ENCODE measurements around the gene VASH1. TPM values are rescaled to one million over a fixed set of nuclear protein-coding genes. Genes with fewer than 3 reads are reported as not detected.

VASH1 gene
- polyA plus RNA-seq, 1 of the 3 experiments (the other 2 are of a cell fraction): 4.9 TPM

DNA sequence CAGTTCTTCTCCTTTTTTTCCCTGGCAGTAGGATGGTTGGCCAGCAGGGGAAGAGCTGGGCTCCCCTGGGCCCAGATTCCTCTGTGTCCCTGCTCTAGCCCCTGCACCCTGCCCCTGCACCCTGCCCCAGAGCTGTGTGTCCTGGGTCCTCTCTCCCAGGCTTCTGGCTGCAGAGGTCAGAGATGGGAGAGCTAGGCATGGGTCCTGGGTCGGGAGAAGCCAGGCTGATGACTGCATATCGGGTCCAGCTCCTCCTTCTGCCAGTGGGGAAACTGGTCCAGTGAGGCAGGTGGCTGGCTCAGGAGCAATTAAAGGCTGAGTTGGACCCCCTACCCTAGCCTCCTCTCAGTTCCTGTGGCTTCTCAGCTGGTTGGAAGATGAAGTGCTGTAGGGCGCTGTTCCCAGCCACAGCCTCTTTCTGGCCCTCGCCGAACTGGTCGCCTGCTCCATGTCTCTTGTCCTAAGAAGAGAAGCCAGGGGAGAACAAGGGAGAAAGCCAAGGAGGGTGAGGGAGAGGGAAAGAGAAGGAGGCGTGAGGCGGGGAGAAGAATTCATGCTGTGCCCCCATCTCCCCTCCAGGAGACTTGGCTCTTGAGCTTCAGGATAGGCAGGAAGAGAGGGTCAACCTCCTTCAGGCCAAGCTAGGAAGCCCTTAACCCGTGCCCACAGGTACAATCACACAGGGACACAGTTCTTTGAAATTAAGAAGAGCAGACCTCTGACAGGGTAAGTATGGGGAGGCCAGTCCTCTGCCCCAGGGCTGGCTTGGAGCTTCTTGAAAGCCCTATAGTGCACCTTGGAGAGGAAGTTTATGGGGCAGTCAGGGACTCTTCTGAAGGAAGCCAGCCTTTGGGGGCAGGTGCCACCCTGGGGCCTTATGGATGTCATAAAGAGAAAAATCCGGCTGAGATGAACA, 9.5 kb downstream of the VASH1 start:
- TF ChIP-seq MEF2A (IDR thresholded peaks at IDR 0.05; ENCODE audit: borderline replicate concordance, low read depth) (no peak), POLR2AphosphoS5 (IDR thresholded peaks at IDR 0.05; ENCODE audit: low read depth, low read length) (no peak), FOXJ3 (CRISPR knock-in tag; IDR thresholded peaks at IDR 0.05) (no peak), CHD2 (IDR thresholded peaks at IDR 0.05; ENCODE audit: low read length, partially characterized antibody) (no peak), RCOR1 (IDR thresholded peaks at IDR 0.05; ENCODE audit: low read length) (no peak), JUND (IDR thresholded peaks at IDR 0.05) (no peak), GABPA (IDR thresholded peaks at IDR 0.05; ENCODE audit: low read depth) (no peak), EZH2phosphoT487 (IDR thresholded peaks at IDR 0.05; ENCODE audit: borderline replicate concordance, low read depth) (no peak), NRF1 (IDR thresholded peaks at IDR 0.05; ENCODE audit: low read depth, low read length) (no peak), RXRA (IDR thresholded peaks at IDR 0.05; ENCODE audit: borderline replicate concordance, low read depth) (no peak), TEAD4 (IDR thresholded peaks at IDR 0.05; ENCODE audit: borderline replicate concordance, insufficient read depth) (no peak)
- TF ChIP-seq, protein P1, sequence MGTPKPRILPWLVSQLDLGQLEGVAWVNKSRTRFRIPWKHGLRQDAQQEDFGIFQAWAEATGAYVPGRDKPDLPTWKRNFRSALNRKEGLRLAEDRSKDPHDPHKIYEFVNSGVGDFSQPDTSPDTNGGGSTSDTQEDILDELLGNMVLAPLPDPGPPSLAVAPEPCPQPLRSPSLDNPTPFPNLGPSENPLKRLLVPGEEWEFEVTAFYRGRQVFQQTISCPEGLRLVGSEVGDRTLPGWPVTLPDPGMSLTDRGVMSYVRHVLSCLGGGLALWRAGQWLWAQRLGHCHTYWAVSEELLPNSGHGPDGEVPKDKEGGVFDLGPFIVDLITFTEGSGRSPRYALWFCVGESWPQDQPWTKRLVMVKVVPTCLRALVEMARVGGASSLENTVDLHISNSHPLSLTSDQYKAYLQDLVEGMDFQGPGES (IDR thresholded peaks at IDR 0.05; ENCODE audit: low read depth, low read length): no peak
- TF ChIP-seq, protein P2, sequence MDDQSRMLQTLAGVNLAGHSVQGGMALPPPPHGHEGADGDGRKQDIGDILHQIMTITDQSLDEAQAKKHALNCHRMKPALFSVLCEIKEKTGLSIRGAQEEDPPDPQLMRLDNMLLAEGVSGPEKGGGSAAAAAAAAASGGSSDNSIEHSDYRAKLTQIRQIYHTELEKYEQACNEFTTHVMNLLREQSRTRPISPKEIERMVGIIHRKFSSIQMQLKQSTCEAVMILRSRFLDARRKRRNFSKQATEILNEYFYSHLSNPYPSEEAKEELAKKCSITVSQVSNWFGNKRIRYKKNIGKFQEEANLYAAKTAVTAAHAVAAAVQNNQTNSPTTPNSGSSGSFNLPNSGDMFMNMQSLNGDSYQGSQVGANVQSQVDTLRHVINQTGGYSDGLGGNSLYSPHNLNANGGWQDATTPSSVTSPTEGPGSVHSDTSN (IDR thresholded peaks at IDR 0.05): no peak
- WGBS (ENCODE audit: low lambda C conversion rate): 80% methylated on average over 8 of the region's 10 CpGs

DNA sequence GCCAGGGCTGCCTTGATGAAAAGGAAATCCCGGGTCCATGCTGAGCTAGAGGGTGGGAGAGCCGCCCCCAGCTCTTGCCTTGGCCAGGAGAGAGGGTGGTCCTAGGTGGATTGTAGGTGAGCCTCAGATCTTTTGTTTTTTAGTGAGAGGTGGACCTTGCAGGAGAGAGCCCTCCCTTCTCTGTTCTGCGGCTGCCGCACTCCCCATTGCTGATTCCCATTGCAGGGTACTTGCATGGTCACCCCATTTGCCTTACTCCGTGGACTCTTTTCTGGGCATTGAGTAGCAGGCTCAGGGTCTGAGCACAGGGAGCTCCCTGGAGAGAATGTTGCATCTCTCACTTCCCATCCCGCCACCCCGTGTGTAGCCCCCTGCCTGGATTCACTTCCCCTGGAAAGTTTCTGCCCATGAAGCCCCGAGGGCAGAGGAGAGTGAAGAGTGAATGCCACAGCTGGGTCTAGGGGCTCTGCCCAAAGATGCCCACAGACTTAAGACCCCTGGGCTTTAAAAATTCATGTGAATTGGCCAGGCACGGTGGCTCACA, 10.2 kb downstream of the VASH1 start:
- POLR2A ChIA-PET: no interaction called here
- H2AFZ ChIP-seq (ENCODE audit: low read depth): no peak overlapping the region
- 93% methylated on average over 8 of the region's 9 CpGs for WGBS (ENCODE audit: low lambda C conversion rate)
- H3K4me2 ChIP-seq: no peak overlapping the region
- no peak overlapping the region for H3K9ac ChIP-seq
- H3K27me3 ChIP-seq (ENCODE audit: insufficient read depth): no peaks in the 10 kb centered on the region
- no peaks in the 10 kb centered on the region for H3K36me3 ChIP-seq (replicated peaks in 1 of 2; ENCODE audit: control insufficient read depth in 1 of 2, insufficient read depth in 2 of 2, low read length in 1 of 2)
- CTCF ChIA-PET: interaction anchor here (1.4 to 5.7 kb wide), 3 partner anchors 9 to 61 kb away, joined by 6 to 23 read pairs (median 19); no protein-coding TSS in a partner anchor
- H3K27ac ChIP-seq (ENCODE audit: low read depth in 2 of 2, low read length in 1 of 2): no peak overlapping the region
- no peaks in the 10 kb centered on the region for H3F3A ChIP-seq (replicated peaks; ENCODE audit: insufficient read depth)
- no peaks in the 10 kb centered on the region for H3K9me2 ChIP-seq
- no peak overlapping the region for H3K4me3 ChIP-seq (ENCODE audit: low read depth in 2 of 2, low read length in 1 of 2)
- no peaks in the 10 kb centered on the region for H3K9me3 ChIP-seq
- no peak for DNase-seq
- TF ChIP-seq FOSL2 (IDR thresholded peaks at IDR 0.05; ENCODE audit: borderline replicate concordance, low read depth) (no peak), YY1 (IDR thresholded peaks at IDR 0.05; ENCODE audit: low read depth) (no peak), RAD21 (IDR thresholded peaks at IDR 0.05; ENCODE audit: low read length) (no peak)
- TF ChIP-seq, protein P3, sequence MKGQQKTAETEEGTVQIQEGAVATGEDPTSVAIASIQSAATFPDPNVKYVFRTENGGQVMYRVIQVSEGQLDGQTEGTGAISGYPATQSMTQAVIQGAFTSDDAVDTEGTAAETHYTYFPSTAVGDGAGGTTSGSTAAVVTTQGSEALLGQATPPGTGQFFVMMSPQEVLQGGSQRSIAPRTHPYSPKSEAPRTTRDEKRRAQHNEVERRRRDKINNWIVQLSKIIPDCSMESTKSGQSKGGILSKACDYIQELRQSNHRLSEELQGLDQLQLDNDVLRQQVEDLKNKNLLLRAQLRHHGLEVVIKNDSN (IDR thresholded peaks at IDR 0.05; ENCODE audit: borderline replicate concordance, low read depth): no peak
- no peaks in the 10 kb centered on the region for H3K79me2 ChIP-seq (ENCODE audit: insufficient read depth)
- no peaks in the 10 kb centered on the region for H4K20me1 ChIP-seq (ENCODE audit: insufficient read depth)
- peaks cover 14 to 41% of the 10 kb centered on the region in 2 experiments for H3K4me1 ChIP-seq (ENCODE audit: control insufficient read depth in 1 of 2, insufficient read depth in 2 of 2, low read depth in 1 of 2, low read length in 1 of 2)

More for the DNA sequence above, 9.5 kb downstream of the VASH1 start:
- H3K9me3 ChIP-seq: no peaks in the 10 kb centered on the region
- CTCF ChIA-PET: interaction anchor here (0.9 to 5.7 kb wide), 4 partner anchors 10 to 298 kb away, joined by 3 to 23 read pairs (median 16); no protein-coding TSS in a partner anchor
- no peak overlapping the region for H3K4me2 ChIP-seq
- H3K9ac ChIP-seq: no peak overlapping the region
- no peak overlapping the region for H2AFZ ChIP-seq (ENCODE audit: low read depth)
- no peaks in the 10 kb centered on the region for H4K20me1 ChIP-seq (ENCODE audit: insufficient read depth)
- H3K4me1 ChIP-seq (ENCODE audit: control insufficient read depth in 1 of 2, insufficient read depth in 2 of 2, low read depth in 1 of 2, low read length in 1 of 2): peaks cover 14 to 41% of the 10 kb centered on the region in 2 experiments
- H3F3A ChIP-seq (replicated peaks; ENCODE audit: insufficient read depth): no peaks in the 10 kb centered on the region
- H3K27me3 ChIP-seq (ENCODE audit: insufficient read depth): no peaks in the 10 kb centered on the region
- H3K79me2 ChIP-seq (ENCODE audit: insufficient read depth): no peaks in the 10 kb centered on the region
- H3K9me2 ChIP-seq: no peaks in the 10 kb centered on the region
- H3K36me3 ChIP-seq (replicated peaks in 1 of 2; ENCODE audit: control insufficient read depth in 1 of 2, insufficient read depth in 2 of 2, low read length in 1 of 2): no peaks in the 10 kb centered on the region
- no peak for DNase-seq
- no peak overlapping the region for H3K27ac ChIP-seq (ENCODE audit: low read depth in 2 of 2, low read length in 1 of 2)
- POLR2A ChIA-PET: no interaction called here
- no peak overlapping the region for H3K4me3 ChIP-seq (ENCODE audit: low read depth in 2 of 2, low read length in 1 of 2)

All from SK-N-SH (cell line).